ENCODE measurements around the gene UMODL1.
A peak's percentile ranks its signal among the peaks of the same experiment; 100 is the strongest.

Gene UMODL1

GRCh38 chr21:42030311-42030710 is 40.8 kb upstream of the UMODL1 start:
- Histone ChIP-seq H3K27ac (ENCODE audit: low read depth, low read length) (no peak overlapping the region), H3K4me3 (ENCODE audit: low read depth, low read length) (no peak overlapping the region), H3K79me2 (ENCODE audit: control insufficient read depth, insufficient read depth, low read length, unreplicated experiment) (no peaks in the 10 kb centered on the region), H3K36me3 (ENCODE audit: insufficient read depth, low read length) (no peaks in the 10 kb centered on the region), H3K27me3 (ENCODE audit: insufficient read depth, low read length) (0 out of 2 replicates have a peak, but pooled peaks cover 3% of the 10 kb centered on the region), H2AFZ (ENCODE audit: low read length, unreplicated experiment) (no peak overlapping the region), H3K4me1 (ENCODE audit: control insufficient read depth, insufficient read depth, low read length, unreplicated experiment) (no peaks in the 10 kb centered on the region)

- no peaks in the 10 kb centered on the region for H3K4me1 ChIP-seq (ENCODE audit: control insufficient read depth, insufficient read depth, low read length, unreplicated experiment)
- no peak overlapping the region for H2AFZ ChIP-seq (ENCODE audit: low read length, unreplicated experiment)
Measured at GRCh38 chr21:42031241-42031640, 39.9 kb upstream of the UMODL1 start.

GRCh38 chr21:42031816-42032215 is 39.3 kb upstream of the UMODL1 start:
- H3K27me3 ChIP-seq (ENCODE audit: insufficient read depth, low read length), result 0 out of 2 replicates have a peak, but pooled peaks cover 3% of the 10 kb centered on the region
- H3K4me3 ChIP-seq (ENCODE audit: low read depth, low read length), result no peak overlapping the region
- no peaks in the 10 kb centered on the region for H3K79me2 ChIP-seq (ENCODE audit: control insufficient read depth, insufficient read depth, low read length, unreplicated experiment)
- no peak overlapping the region for H2AFZ ChIP-seq (ENCODE audit: low read length, unreplicated experiment)
- no peak overlapping the region for H3K27ac ChIP-seq (ENCODE audit: low read depth, low read length)
- no peaks in the 10 kb centered on the region for H3K4me1 ChIP-seq (ENCODE audit: control insufficient read depth, insufficient read depth, low read length, unreplicated experiment)
- no peaks in the 10 kb centered on the region for H3K36me3 ChIP-seq (ENCODE audit: insufficient read depth, low read length)

More at GRCh38 chr21:42031241-42031640, 39.9 kb upstream of the UMODL1 start:
- Histone ChIP-seq H3K36me3 (ENCODE audit: insufficient read depth, low read length) (no peaks in the 10 kb centered on the region), H3K4me3 (ENCODE audit: low read depth, low read length) (no peak overlapping the region), H3K27ac (ENCODE audit: low read depth, low read length) (no peak overlapping the region), H3K27me3 (ENCODE audit: insufficient read depth, low read length) (0 out of 2 replicates have a peak, but pooled peaks cover 3% of the 10 kb centered on the region), H3K79me2 (ENCODE audit: control insufficient read depth, insufficient read depth, low read length, unreplicated experiment) (no peaks in the 10 kb centered on the region)

GRCh38 chr21:42032266-42032665 is 38.9 kb upstream of the UMODL1 start:
- no peaks in the 10 kb centered on the region for H3K4me1 ChIP-seq (ENCODE audit: control insufficient read depth, insufficient read depth, low read length, unreplicated experiment)
- H3K27ac ChIP-seq (ENCODE audit: low read depth, low read length), result no peak overlapping the region
- H3K4me3 ChIP-seq (ENCODE audit: low read depth, low read length), result no peak overlapping the region
- H2AFZ ChIP-seq (ENCODE audit: low read length, unreplicated experiment), result no peak overlapping the region
- H3K36me3 ChIP-seq (ENCODE audit: insufficient read depth, low read length), result no peaks in the 10 kb centered on the region
- H3K79me2 ChIP-seq (ENCODE audit: control insufficient read depth, insufficient read depth, low read length, unreplicated experiment), result no peaks in the 10 kb centered on the region
- 0 out of 2 replicates have a peak, but pooled peaks cover 3% of the 10 kb centered on the region for H3K27me3 ChIP-seq (ENCODE audit: insufficient read depth, low read length)

GRCh38 chr21:42032968-42033367 is 38.1 kb upstream of the UMODL1 start:
- H3K27me3 ChIP-seq (ENCODE audit: insufficient read depth, low read length), result 0 out of 2 replicates have a peak, but pooled peaks cover 3% of the 10 kb centered on the region
- no peaks in the 10 kb centered on the region for H3K4me1 ChIP-seq (ENCODE audit: control insufficient read depth, insufficient read depth, low read length, unreplicated experiment)
- H2AFZ ChIP-seq (ENCODE audit: low read length, unreplicated experiment), result no peak overlapping the region
- no peaks in the 10 kb centered on the region for H3K36me3 ChIP-seq (ENCODE audit: insufficient read depth, low read length)
- H3K79me2 ChIP-seq (ENCODE audit: control insufficient read depth, insufficient read depth, low read length, unreplicated experiment), result no peaks in the 10 kb centered on the region
- H3K27ac ChIP-seq (ENCODE audit: low read depth, low read length), result no peak overlapping the region
- H3K4me3 ChIP-seq (ENCODE audit: low read depth, low read length), result no peak overlapping the region

- Histone ChIP-seq H3K4me3 (ENCODE audit: low read depth, low read length) (no peak overlapping the region), H3K36me3 (ENCODE audit: insufficient read depth, low read length) (no peaks in the 10 kb centered on the region), H3K27ac (ENCODE audit: low read depth, low read length) (no peak overlapping the region), H3K27me3 (ENCODE audit: insufficient read depth, low read length) (0 out of 2 replicates have a peak, but pooled peaks cover 3% of the 10 kb centered on the region), H3K79me2 (ENCODE audit: control insufficient read depth, insufficient read depth, low read length, unreplicated experiment) (no peaks in the 10 kb centered on the region), H2AFZ (ENCODE audit: low read length, unreplicated experiment) (no peak overlapping the region), H3K4me1 (ENCODE audit: control insufficient read depth, insufficient read depth, low read length, unreplicated experiment) (peaks cover 24% of the 10 kb centered on the region)
Measured at GRCh38 chr21:42036313-42036712, 34.8 kb upstream of the UMODL1 start.

GRCh38 chr21:42037516-42037915 is 33.6 kb upstream of the UMODL1 start:
- Histone ChIP-seq H3K4me1 (ENCODE audit: control insufficient read depth, insufficient read depth, low read length, unreplicated experiment) (peaks cover 27% of the 10 kb centered on the region), H3K4me3 (ENCODE audit: low read depth, low read length) (no peak overlapping the region), H3K27me3 (ENCODE audit: insufficient read depth, low read length) (no peaks in the 10 kb centered on the region), H2AFZ (ENCODE audit: low read length, unreplicated experiment) (no peak overlapping the region), H3K27ac (ENCODE audit: low read depth, low read length) (no peak overlapping the region), H3K79me2 (ENCODE audit: control insufficient read depth, insufficient read depth, low read length, unreplicated experiment) (no peaks in the 10 kb centered on the region), H3K36me3 (ENCODE audit: insufficient read depth, low read length) (no peaks in the 10 kb centered on the region)

GRCh38 chr21:42037943-42038342 is 33.2 kb upstream of the UMODL1 start:
- Histone ChIP-seq H3K79me2 (ENCODE audit: control insufficient read depth, insufficient read depth, low read length, unreplicated experiment) (no peaks in the 10 kb centered on the region), H3K27ac (ENCODE audit: low read depth, low read length) (no peak overlapping the region), H3K4me3 (ENCODE audit: low read depth, low read length) (no peak overlapping the region), H3K27me3 (ENCODE audit: insufficient read depth, low read length) (no peaks in the 10 kb centered on the region), H3K36me3 (ENCODE audit: insufficient read depth, low read length) (no peaks in the 10 kb centered on the region), H3K4me1 (ENCODE audit: control insufficient read depth, insufficient read depth, low read length, unreplicated experiment) (peaks cover 27% of the 10 kb centered on the region), H2AFZ (ENCODE audit: low read length, unreplicated experiment) (no peak overlapping the region)

GRCh38 chr21:42038393-42038792 is 32.7 kb upstream of the UMODL1 start:
- no peak overlapping the region for H2AFZ ChIP-seq (ENCODE audit: low read length, unreplicated experiment)
- H3K36me3 ChIP-seq (ENCODE audit: insufficient read depth, low read length), result no peaks in the 10 kb centered on the region
- no peaks in the 10 kb centered on the region for H3K79me2 ChIP-seq (ENCODE audit: control insufficient read depth, insufficient read depth, low read length, unreplicated experiment)
- no peak overlapping the region for H3K4me3 ChIP-seq (ENCODE audit: low read depth, low read length)
- H3K27ac ChIP-seq (ENCODE audit: low read depth, low read length), result no peak overlapping the region; the same call in 1 of the 2 replicates
- no peaks in the 10 kb centered on the region for H3K27me3 ChIP-seq (ENCODE audit: insufficient read depth, low read length)
- H3K4me1 ChIP-seq (ENCODE audit: control insufficient read depth, insufficient read depth, low read length, unreplicated experiment), result peaks cover 27% of the 10 kb centered on the region

- H3K4me1 ChIP-seq (ENCODE audit: control insufficient read depth, insufficient read depth, low read length, unreplicated experiment), result peaks cover 27% of the 10 kb centered on the region
Measured at GRCh38 chr21:42038826-42039425, 32.2 kb upstream of the UMODL1 start.

GRCh38 chr21:42039470-42039901 is 31.6 kb upstream of the UMODL1 start:
- no peak overlapping the region for H3K4me3 ChIP-seq (ENCODE audit: low read depth, low read length)
- H3K4me1 ChIP-seq (ENCODE audit: control insufficient read depth, insufficient read depth, low read length, unreplicated experiment), result peaks cover 27% of the 10 kb centered on the region
- peak overlapping the region; percentile 93 for H3K27ac ChIP-seq (ENCODE audit: low read depth, low read length)
- no peak overlapping the region for H2AFZ ChIP-seq (ENCODE audit: low read length, unreplicated experiment)
- H3K79me2 ChIP-seq (ENCODE audit: control insufficient read depth, insufficient read depth, low read length, unreplicated experiment), result no peaks in the 10 kb centered on the region
- H3K27me3 ChIP-seq (ENCODE audit: insufficient read depth, low read length), result no peaks in the 10 kb centered on the region
- H3K36me3 ChIP-seq (ENCODE audit: insufficient read depth, low read length), result no peaks in the 10 kb centered on the region

More at GRCh38 chr21:42038826-42039425, 32.2 kb upstream of the UMODL1 start:
- Histone ChIP-seq H3K27ac (ENCODE audit: low read depth, low read length) (peak overlapping the region; percentile 93), H3K4me3 (ENCODE audit: low read depth, low read length) (no peak overlapping the region), H3K79me2 (ENCODE audit: control insufficient read depth, insufficient read depth, low read length, unreplicated experiment) (no peaks in the 10 kb centered on the region), H3K36me3 (ENCODE audit: insufficient read depth, low read length) (no peaks in the 10 kb centered on the region), H2AFZ (ENCODE audit: low read length, unreplicated experiment) (no peak overlapping the region), H3K27me3 (ENCODE audit: insufficient read depth, low read length) (no peaks in the 10 kb centered on the region)

Measured in ACC112 (cell line).